ENCODE results near the gene NETO1.

GRCh38 chr18:72819050-72819449, 48.7 kb downstream of the NETO1 start:
- no peak for TF ChIP-seq CTCF (IDR thresholded peaks at IDR 0.05)
- no peak for TF ChIP-seq POLR2AphosphoS5 (IDR thresholded peaks at IDR 0.05)

Measured in sigmoid colon (tissue), 4 donors.